ENCODE measurements around the gene LORICRIN. TPM values are rescaled to one million over a fixed set of nuclear protein-coding genes. Genes with fewer than 3 reads are reported as not detected.

Gene LORICRIN
- polyA plus RNA-seq, 1 donor (not counting 4 experiments of a cell fraction or from before 2014, with no cell fraction given): not detected

DNA sequence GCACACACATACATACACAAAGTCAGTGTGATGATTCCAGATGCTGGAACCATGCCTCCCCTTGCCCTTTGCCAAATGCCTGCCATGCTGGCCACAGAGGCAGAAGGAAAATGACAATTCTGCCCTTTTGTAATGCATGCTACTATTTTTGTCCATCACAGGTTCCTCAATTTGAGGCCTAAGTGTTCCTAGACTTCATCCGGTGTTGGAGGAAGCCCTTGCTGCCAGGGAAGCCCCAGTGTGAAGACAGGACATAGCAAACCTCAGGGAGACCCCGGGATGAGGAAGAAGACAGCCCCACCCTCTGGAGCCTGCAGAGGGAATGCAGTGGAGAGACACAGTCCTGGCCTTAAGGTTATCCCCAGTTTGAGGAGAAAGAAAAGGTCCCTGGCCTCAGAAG is 27.7 kb upstream of the LORICRIN start:
- Histone ChIP-seq H3K4me2 (ENCODE audit: control insufficient read depth, extremely low read depth, insufficient read depth, low read depth, low read length) (no peak overlapping the region), H3K79me2 (ENCODE audit: control insufficient read depth, insufficient read depth, low read length) (no peaks in the 10 kb centered on the region), H2AFZ (ENCODE audit: control insufficient read depth, low read length) (no peak overlapping the region), H3K4me3 (ENCODE audit: control insufficient read depth in 2 of 3, extremely low read depth in 1 of 3, insufficient read depth in 2 of 3, low read depth in 1 of 3, low read length in 3 of 3) (no peak overlapping the region), H3K27ac (ENCODE audit: control insufficient read depth, insufficient read depth, low read length) (no peak overlapping the region), H3K9ac (ENCODE audit: control insufficient read depth, extremely low read depth, insufficient read depth, low read length) (no peak overlapping the region), H4K20me1 (ENCODE audit: control insufficient read depth, extremely low read depth, insufficient read depth, low read length) (no peaks in the 10 kb centered on the region), H3K36me3 (ENCODE audit: control insufficient read depth in 2 of 2, extremely low read depth in 1 of 2, insufficient read depth in 2 of 2, low read length in 2 of 2) (no peaks in the 10 kb centered on the region), H3K9me3 (ENCODE audit: control insufficient read depth, low read depth, low read length) (no peaks in the 10 kb centered on the region), H3K9me1 (ENCODE audit: control insufficient read depth, extremely low read depth, insufficient read depth, low read length) (no peaks in the 10 kb centered on the region), H3K27me3 (ENCODE audit: control insufficient read depth, extremely low read depth, insufficient read depth, low read length) (peaks cover 3% of the 10 kb centered on the region), H3K4me1 (ENCODE audit: control insufficient read depth, extremely low read depth, insufficient read depth, low read length) (no peaks in the 10 kb centered on the region)
- no peak for TF ChIP-seq EZH2 (IDR thresholded peaks at IDR 0.05; ENCODE audit: low read length)
- TF ChIP-seq, protein P1, sequence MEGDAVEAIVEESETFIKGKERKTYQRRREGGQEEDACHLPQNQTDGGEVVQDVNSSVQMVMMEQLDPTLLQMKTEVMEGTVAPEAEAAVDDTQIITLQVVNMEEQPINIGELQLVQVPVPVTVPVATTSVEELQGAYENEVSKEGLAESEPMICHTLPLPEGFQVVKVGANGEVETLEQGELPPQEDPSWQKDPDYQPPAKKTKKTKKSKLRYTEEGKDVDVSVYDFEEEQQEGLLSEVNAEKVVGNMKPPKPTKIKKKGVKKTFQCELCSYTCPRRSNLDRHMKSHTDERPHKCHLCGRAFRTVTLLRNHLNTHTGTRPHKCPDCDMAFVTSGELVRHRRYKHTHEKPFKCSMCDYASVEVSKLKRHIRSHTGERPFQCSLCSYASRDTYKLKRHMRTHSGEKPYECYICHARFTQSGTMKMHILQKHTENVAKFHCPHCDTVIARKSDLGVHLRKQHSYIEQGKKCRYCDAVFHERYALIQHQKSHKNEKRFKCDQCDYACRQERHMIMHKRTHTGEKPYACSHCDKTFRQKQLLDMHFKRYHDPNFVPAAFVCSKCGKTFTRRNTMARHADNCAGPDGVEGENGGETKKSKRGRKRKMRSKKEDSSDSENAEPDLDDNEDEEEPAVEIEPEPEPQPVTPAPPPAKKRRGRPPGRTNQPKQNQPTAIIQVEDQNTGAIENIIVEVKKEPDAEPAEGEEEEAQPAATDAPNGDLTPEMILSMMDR (optimal IDR thresholded peaks at IDR 0.05 in 1 of 3, IDR thresholded peaks at IDR 0.05 in 1 of 3, conservative IDR thresholded peaks at IDR 0.05 in 1 of 3; ENCODE audit: extremely low read depth in 1 of 3, insufficient read depth in 2 of 3, low read length in 3 of 3): no peak
- dilution Hi-C loops (cut with MboI; ENCODE audit: extremely low pct_ligation_motif_present, low sequenced_read_pairs): loop anchor here (5.0 kb wide), 1 partner anchor 34 kb away; no protein-coding TSS in a partner anchor
- no peak for FAIRE-seq
- DNase-seq (ENCODE audit: low read depth, low spot score): no peak

DNA sequence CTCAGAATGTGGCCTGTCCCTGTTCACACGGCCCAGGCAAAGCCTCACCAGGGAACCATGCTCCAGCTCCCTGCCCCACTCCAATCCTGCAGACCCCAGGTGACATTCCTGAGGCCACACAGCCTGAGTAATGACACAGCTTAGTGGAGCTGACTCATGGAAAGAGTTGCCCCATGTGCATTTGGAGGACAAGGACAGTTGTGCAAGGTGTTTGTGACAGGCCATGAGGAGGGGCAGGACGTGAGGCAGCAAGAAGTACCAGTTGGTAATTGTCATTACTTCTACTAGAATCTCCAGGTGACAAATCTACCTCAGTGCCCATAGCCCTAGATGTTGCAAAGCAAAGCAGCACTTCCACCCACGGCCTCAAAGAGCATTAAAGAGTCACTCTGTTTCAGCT is 26.9 kb upstream of the LORICRIN start:
- Histone ChIP-seq H2AFZ (ENCODE audit: control insufficient read depth, low read length) (no peak overlapping the region), H3K9me1 (ENCODE audit: control insufficient read depth, extremely low read depth, insufficient read depth, low read length) (no peaks in the 10 kb centered on the region), H4K20me1 (ENCODE audit: control insufficient read depth, extremely low read depth, insufficient read depth, low read length) (no peaks in the 10 kb centered on the region), H3K79me2 (ENCODE audit: control insufficient read depth, insufficient read depth, low read length) (no peaks in the 10 kb centered on the region), H3K4me1 (ENCODE audit: control insufficient read depth, extremely low read depth, insufficient read depth, low read length) (no peaks in the 10 kb centered on the region), H3K4me3 (ENCODE audit: control insufficient read depth in 2 of 3, extremely low read depth in 1 of 3, insufficient read depth in 2 of 3, low read depth in 1 of 3, low read length in 3 of 3) (no peak overlapping the region), H3K27me3 (ENCODE audit: control insufficient read depth, extremely low read depth, insufficient read depth, low read length) (peaks cover 3% of the 10 kb centered on the region), H3K9me3 (ENCODE audit: control insufficient read depth, low read depth, low read length) (no peaks in the 10 kb centered on the region), H3K4me2 (ENCODE audit: control insufficient read depth, extremely low read depth, insufficient read depth, low read depth, low read length) (no peak overlapping the region), H3K9ac (ENCODE audit: control insufficient read depth, extremely low read depth, insufficient read depth, low read length) (no peak overlapping the region), H3K27ac (ENCODE audit: control insufficient read depth, insufficient read depth, low read length) (no peak overlapping the region), H3K36me3 (ENCODE audit: control insufficient read depth in 2 of 2, extremely low read depth in 1 of 2, insufficient read depth in 2 of 2, low read length in 2 of 2) (no peaks in the 10 kb centered on the region)
- dilution Hi-C loops (cut with MboI; ENCODE audit: extremely low pct_ligation_motif_present, low sequenced_read_pairs): loop anchor here (5.0 kb wide), 1 partner anchor 35 kb away; no protein-coding TSS in a partner anchor
- no peak for DNase-seq (ENCODE audit: low read depth, low spot score)
- FAIRE-seq: no peak
- TF ChIP-seq EZH2 (IDR thresholded peaks at IDR 0.05; ENCODE audit: low read length): no peak
- TF ChIP-seq, protein P1 (optimal IDR thresholded peaks at IDR 0.05 in 1 of 3, IDR thresholded peaks at IDR 0.05 in 1 of 3, conservative IDR thresholded peaks at IDR 0.05 in 1 of 3; ENCODE audit: extremely low read depth in 1 of 3, insufficient read depth in 2 of 3, low read length in 3 of 3): no peak
